Muscle of leg (tissue), 16 donors: ENCODE measurements around the gene SLC30A4. TPM values are rescaled to one million over a fixed set of nuclear protein-coding genes. Genes with fewer than 3 reads are reported as not detected.

Source experiments
- DNase-seq: peaks from one replicate; pipeline ENCODE4 v3.0.0; 2013
- H3K27ac ChIP-seq: one replicate; pipeline ENCODE4 v1.5.1; 2013; ENCODE audit warnings: mild to moderate bottlenecking, low read length, control low read depth
- H3K27me3 ChIP-seq: one replicate; pipeline ENCODE4 v1.6.1; 2013; ENCODE audit warnings: low read length; ENCODE audit not compliant: control insufficient read depth, insufficient read depth
- H3K36me3 ChIP-seq: one replicate; pipeline ENCODE4 v1.6.1; 2013; ENCODE audit warnings: low read length; ENCODE audit not compliant: control insufficient read depth, insufficient read depth
- H3K4me1 ChIP-seq: one replicate; pipeline ENCODE4 v1.6.1; 2013; ENCODE audit warnings: low read length; ENCODE audit not compliant: control insufficient read depth, insufficient read depth
- H3K4me3 ChIP-seq: one replicate; pipeline ENCODE4 v1.5.1; 2013; ENCODE audit warnings: low read length, control low read depth
- H3K9me3 ChIP-seq: replicated peaks from 2 replicates; pipeline ENCODE4 v1.6.1; 2013; ENCODE audit warnings: low read depth, low read length; ENCODE audit not compliant: control insufficient read depth
- WGBS: methylation state at CpG from one replicate; pipeline ENCODE4 v1.1.5; 2013; ENCODE audit warnings: missing lambda C conversion rate; ENCODE audit not compliant: insufficient coverage; 5-methylcytosine and 5-hydroxymethylcytosine counted together
- long read RNA-seq, 11 donors: transcript quantifications; one replicate each; lab custom pipeline, GENCODE V29; 2026
- polyA plus RNA-seq, 8 donors: library from polyadenylated mRNA; unstranded; fragments of 120-200 nt; gene quantifications; one replicate each; pipeline versions ENCODE4 v1.2.1 to v1.2.3, GENCODE V29; 2013; ENCODE audit warnings: inconsistent platforms in 1 of 8, low replicate concordance in 1 of 8; ENCODE audit not compliant: insufficient read length in 8 of 8, insufficient read depth in 1 of 8
- total RNA-seq: library from RNA; stranded (reverse); fragments of 120-200 nt; gene quantifications from one replicate; pipeline ENCODE4 v1.2.4, GENCODE V29; 2013

The SLC30A4 gene
- 5.9 TPM for total RNA-seq
- 1 to 10 TPM; 2.9 to 7.0 (median 4.6) TPM for polyA plus RNA-seq
- long read RNA-seq, donor 1, result 0 reads
- long read RNA-seq, donor 2, result 0 reads
- long read RNA-seq, donor 3, full-length matches to known transcripts, result 1 of 1 reads
- long read RNA-seq, donor 3, partial matches to known transcripts, result 0 of 1 reads
- long read RNA-seq, donor 3, other reads (novel, unspliced or antisense), result 0 of 1 reads
- long read RNA-seq, donor 4, result 0 reads
- long read RNA-seq, donor 5, full-length matches to known transcripts, result 1 of 1 reads
- long read RNA-seq, donor 5, partial matches to known transcripts, result 0 of 1 reads
- long read RNA-seq, donor 5, other reads (novel, unspliced or antisense), result 0 of 1 reads
- long read RNA-seq, donor 6, full-length matches to known transcripts, result 1 of 1 reads
- long read RNA-seq, donor 6, partial matches to known transcripts, result 0 of 1 reads
- long read RNA-seq, donor 6, other reads (novel, unspliced or antisense), result 0 of 1 reads
- long read RNA-seq, donor 7, full-length matches to known transcripts, result 1 of 1 reads
- long read RNA-seq, donor 7, partial matches to known transcripts, result 0 of 1 reads
- long read RNA-seq, donor 7, other reads (novel, unspliced or antisense), result 0 of 1 reads
- long read RNA-seq, donor 8, result 0 reads
- long read RNA-seq, donor 9, result 0 reads
- long read RNA-seq, donor 10, partial matches to known transcripts, result 5 of 6 reads
- long read RNA-seq, donor 10, other reads (novel, unspliced or antisense), result 0 of 6 reads
- long read RNA-seq, donor 11, full-length matches to known transcripts, result 1 of 1 reads
- long read RNA-seq, donor 11, partial matches to known transcripts, result 0 of 1 reads
- long read RNA-seq, donor 11, other reads (novel, unspliced or antisense), result 0 of 1 reads

- no peaks in the 10 kb centered on the region for H3K36me3 ChIP-seq
- no peaks in the 10 kb centered on the region for H3K9me3 ChIP-seq
- H3K4me3 ChIP-seq, result peak within 1 kb of the TSS; percentile 67
- H3K4me1 ChIP-seq, result peaks cover 8% of the 10 kb centered on the region
- no peaks in the 10 kb centered on the region for H3K27me3 ChIP-seq
- peak within 1 kb of the TSS; percentile 89 for H3K27ac ChIP-seq
- DNase-seq, result peak; percentile 91
- under 1% methylated on average over 106 of the region's 106 CpGs for WGBS
Measured at GRCh38 chr15:45522328-45523165, at the start of gene SLC30A4. Gene SLC30A4, minus strand, starts transcription at chr15:45522755. Its CDS starts 401 bp downstream, at chr15:45522354.

DNA sequence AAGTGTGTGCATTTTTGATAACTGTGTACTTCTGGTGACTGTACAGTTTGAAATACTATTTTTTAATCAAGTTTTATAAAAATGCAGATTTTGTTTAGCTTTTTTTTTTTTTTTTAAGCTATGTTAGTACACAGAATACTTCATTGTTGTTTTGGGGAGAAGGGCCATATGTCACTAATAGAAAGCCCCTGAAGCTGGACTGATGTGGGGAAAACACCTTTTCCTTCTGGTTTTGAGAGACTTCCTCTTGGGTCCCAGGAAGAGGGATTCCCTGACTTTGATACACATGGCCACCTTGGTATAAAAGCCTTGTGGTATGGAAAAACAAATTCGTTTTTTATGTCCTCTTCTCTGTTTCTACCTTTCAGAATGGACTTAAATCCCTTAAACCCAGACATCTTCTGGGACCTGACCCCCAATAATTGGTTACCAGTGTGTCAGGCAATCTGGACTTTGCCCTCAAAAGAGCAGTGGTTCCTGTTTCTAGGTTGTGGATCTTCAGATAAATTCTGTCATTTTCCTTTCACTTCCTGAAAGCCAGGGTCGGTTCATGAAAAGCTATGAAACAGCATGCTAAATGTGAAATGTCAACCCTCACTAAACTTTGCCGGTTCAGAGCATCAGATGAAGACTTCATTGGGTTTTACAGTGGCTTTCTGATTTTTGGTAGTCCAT lies 33.5 kb upstream of the SLC30A4 start:
- Histone ChIP-seq H3K36me3 (no peaks in the 10 kb centered on the region), H3K27me3 (peaks cover 2% of the 10 kb centered on the region), H3K27ac (no peak overlapping the region), H3K4me1 (no peaks in the 10 kb centered on the region), H3K4me3 (no peak overlapping the region), H3K9me3 (no peaks in the 10 kb centered on the region)
- DNase-seq, result peak; percentile 19
- WGBS, result no CpG with 5 or more reads among the region's 3 CpGs

GRCh38 chr15:45551676-45552075 lies 29.1 kb upstream of the SLC30A4 start:
- H3K27ac ChIP-seq, result no peak overlapping the region
- H3K36me3 ChIP-seq, result no peaks in the 10 kb centered on the region
- H3K27me3 ChIP-seq, result peaks cover 2% of the 10 kb centered on the region
- WGBS, result no CpG with 5 or more reads among the region's 3 CpGs
- no peak for DNase-seq
- H3K4me3 ChIP-seq, result no peak overlapping the region
- H3K9me3 ChIP-seq, result no peaks in the 10 kb centered on the region
- H3K4me1 ChIP-seq, result no peaks in the 10 kb centered on the region

GRCh38 chr15:45550436-45550835 lies 27.9 kb upstream of the SLC30A4 start:
- Histone ChIP-seq H3K4me1 (no peaks in the 10 kb centered on the region), H3K27me3 (peaks cover 1% of the 10 kb centered on the region), H3K4me3 (no peak overlapping the region), H3K9me3 (no peaks in the 10 kb centered on the region), H3K36me3 (no peaks in the 10 kb centered on the region), H3K27ac (no peak overlapping the region)
- no peak for DNase-seq
- no CpG with 5 or more reads among the region's 3 CpGs for WGBS

GRCh38 chr15:45549541-45550220 lies 27.1 kb upstream of the SLC30A4 start:
- H3K4me3 ChIP-seq, result no peak overlapping the region
- no peak overlapping the region for H3K27ac ChIP-seq
- no peaks in the 10 kb centered on the region for H3K36me3 ChIP-seq
- no peaks in the 10 kb centered on the region for H3K9me3 ChIP-seq
- no peaks in the 10 kb centered on the region for H3K4me1 ChIP-seq
- DNase-seq, result no peak
- H3K27me3 ChIP-seq, result no peaks in the 10 kb centered on the region
- WGBS, result 85% methylated on average over 5 of the region's 9 CpGs

- H3K36me3 ChIP-seq, result no peaks in the 10 kb centered on the region
- no peak overlapping the region for H3K27ac ChIP-seq
- no peaks in the 10 kb centered on the region for H3K9me3 ChIP-seq
- 79% methylated on average over 8 of the region's 17 CpGs for WGBS
- H3K4me1 ChIP-seq, result no peaks in the 10 kb centered on the region
- H3K4me3 ChIP-seq, result no peak overlapping the region
- no peaks in the 10 kb centered on the region for H3K27me3 ChIP-seq
- no peak for DNase-seq
Measured at GRCh38 chr15:45548753-45549520, 26.4 kb upstream of the SLC30A4 start.

DNA sequence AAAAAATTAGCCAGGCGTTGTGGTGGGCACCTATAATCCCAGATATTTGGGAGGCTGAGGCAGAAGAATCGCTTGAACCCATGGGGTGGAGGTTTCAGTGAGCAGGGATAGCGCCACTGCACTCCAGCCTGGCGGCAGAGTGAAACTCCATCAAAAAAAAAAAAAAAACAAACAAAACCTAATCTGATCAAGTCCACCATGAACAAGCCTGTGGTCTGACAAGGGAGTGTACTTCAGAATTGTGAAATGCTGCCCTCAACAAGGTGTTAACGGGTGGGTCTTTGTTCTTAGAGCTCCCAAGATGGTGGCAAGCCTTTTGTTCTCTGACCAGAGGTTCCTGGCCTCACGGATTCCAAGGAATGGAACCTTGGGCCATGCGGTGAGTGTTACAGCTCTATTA lies 24.2 kb upstream of the SLC30A4 start:
- no peaks in the 10 kb centered on the region for H3K27me3 ChIP-seq
- no peaks in the 10 kb centered on the region for H3K9me3 ChIP-seq
- no peak overlapping the region for H3K4me3 ChIP-seq
- H3K4me1 ChIP-seq, result no peaks in the 10 kb centered on the region
- H3K36me3 ChIP-seq, result no peaks in the 10 kb centered on the region
- no peak for DNase-seq
- WGBS, result 87% methylated on average over 3 of the region's 7 CpGs
- no peak overlapping the region for H3K27ac ChIP-seq

DNA sequence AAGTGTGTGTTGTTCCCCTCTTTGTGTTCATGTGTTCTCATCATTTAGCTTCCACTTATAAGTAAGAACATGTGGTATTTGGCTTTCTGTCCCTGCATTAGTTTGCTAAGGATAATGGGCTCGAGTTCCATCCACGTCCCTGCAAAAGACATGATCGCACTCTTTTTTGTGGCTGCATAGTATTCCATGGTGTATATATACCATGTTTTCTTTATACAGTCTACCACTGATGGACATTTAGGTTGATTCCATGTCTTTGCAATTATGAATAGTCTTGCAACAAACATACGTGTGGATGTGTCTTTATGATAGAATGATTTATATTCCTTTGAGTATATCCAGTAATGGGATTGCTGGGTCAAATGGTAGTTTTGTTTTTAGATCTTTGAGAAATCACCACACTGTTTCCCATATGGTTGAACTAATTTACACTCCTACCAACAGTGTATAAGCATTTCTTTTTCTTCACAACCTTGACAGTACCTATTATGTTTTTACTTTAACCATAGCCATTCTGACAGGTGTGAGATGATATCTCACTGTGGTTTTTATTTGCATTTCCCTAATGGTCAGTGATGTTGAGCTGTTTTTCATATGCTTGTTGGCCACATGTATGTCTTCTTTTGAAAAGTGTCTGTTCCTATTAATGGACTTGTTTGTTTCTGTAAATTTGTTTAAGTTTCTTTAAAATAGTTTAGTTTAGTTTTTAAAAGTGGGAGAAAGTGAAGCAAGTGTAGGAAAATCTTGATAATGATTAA lies 21.9 kb upstream of the SLC30A4 start:
- Histone ChIP-seq H3K27ac (no peak overlapping the region), H3K4me3 (no peak overlapping the region), H3K4me1 (no peaks in the 10 kb centered on the region), H3K36me3 (no peaks in the 10 kb centered on the region), H3K27me3 (no peaks in the 10 kb centered on the region), H3K9me3 (no peaks in the 10 kb centered on the region)
- WGBS, result no CpG with 5 or more reads among the region's 4 CpGs
- DNase-seq, result no peak
